ENCODE results near the gene ARHGAP22.

Gene ARHGAP22

DNA sequence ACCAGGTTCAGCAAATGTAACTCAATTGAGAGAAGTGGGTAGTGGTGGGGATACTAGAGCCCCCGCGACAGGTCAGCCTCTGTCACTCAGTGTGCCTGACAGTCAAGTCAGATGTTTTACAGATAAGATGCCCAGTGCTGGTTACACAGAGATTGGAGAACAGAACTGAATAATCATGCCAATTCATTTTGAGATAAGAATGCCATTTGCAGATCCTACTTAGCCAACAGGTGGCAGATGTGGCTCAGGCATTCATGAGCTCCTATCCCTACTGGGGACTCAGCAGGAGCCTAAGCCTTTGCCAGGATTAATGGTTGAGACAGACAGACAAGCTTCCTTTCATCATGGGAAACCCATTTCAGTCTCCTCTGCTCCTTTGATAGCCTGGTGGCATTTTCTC, 160.6 kb downstream of the ARHGAP22 start:
- TF ChIP-seq, protein P1, sequence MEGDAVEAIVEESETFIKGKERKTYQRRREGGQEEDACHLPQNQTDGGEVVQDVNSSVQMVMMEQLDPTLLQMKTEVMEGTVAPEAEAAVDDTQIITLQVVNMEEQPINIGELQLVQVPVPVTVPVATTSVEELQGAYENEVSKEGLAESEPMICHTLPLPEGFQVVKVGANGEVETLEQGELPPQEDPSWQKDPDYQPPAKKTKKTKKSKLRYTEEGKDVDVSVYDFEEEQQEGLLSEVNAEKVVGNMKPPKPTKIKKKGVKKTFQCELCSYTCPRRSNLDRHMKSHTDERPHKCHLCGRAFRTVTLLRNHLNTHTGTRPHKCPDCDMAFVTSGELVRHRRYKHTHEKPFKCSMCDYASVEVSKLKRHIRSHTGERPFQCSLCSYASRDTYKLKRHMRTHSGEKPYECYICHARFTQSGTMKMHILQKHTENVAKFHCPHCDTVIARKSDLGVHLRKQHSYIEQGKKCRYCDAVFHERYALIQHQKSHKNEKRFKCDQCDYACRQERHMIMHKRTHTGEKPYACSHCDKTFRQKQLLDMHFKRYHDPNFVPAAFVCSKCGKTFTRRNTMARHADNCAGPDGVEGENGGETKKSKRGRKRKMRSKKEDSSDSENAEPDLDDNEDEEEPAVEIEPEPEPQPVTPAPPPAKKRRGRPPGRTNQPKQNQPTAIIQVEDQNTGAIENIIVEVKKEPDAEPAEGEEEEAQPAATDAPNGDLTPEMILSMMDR (IDR thresholded peaks at IDR 0.05; ENCODE audit: borderline replicate concordance, insufficient read depth, low read depth, low read length) = no peak

DNA sequence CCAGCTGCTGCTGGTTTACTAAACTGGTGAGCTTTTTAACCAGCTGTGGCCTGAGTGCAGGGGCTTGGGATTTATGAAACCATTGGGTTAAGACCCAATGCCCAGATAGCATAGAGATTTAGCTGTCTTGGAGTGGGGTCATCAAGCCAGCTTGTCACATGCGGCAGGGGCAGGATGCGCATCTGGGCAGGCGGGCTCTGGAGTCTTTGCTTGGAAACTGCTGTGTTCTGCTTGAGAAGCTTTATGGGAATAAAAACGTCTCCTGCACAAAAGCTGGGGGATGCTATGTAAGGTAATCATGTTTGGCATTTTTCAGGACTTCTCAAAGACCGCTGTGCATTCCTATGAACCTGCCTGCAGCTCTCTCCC, 162.1 kb downstream of the ARHGAP22 start:
- H3K4me3 ChIP-seq (ENCODE audit: low read depth, low read length) = no peak overlapping the region
- TF ChIP-seq, protein P1 (IDR thresholded peaks at IDR 0.05; ENCODE audit: borderline replicate concordance, insufficient read depth, low read depth, low read length) = no peak

More for the DNA sequence above, 160.6 kb downstream of the ARHGAP22 start:
- H3K4me3 ChIP-seq (ENCODE audit: low read depth, low read length) = no peak overlapping the region

DNA sequence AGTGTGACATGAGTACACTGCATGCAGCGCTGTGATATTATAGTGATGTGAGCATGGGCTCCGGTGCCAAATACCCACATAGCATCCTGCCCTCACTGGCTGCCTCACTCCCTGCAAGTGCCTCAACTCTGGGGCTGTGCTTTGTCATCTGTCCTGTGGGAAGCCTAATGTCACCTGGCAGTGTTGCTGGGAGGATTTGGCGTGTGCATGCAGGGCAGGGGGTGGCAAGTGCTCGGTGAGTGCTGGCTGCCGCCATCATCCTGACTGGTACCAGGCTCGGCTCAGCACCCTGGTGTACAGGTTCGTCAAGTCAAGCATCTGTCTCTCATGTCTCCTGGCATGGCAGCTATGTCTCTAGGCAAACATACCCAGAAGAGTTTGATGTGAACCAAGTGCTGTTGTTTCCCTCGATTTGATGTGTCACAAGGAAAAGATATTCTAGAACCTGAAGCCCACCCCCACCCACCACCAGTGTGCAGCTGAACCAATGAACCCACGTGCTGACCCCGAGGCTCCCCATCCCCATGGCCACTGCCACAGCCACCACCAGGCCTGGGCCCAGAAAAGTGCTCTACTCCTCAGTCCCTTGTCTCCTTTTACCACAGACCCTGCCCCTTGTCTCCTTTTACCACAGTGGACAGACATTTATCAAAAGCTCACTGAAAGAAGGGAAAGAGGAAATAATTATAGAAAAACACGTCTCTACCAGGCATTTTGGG, 162.6 kb downstream of the ARHGAP22 start:
- H3K4me3 ChIP-seq (ENCODE audit: low read depth, low read length) = no peak overlapping the region
- TF ChIP-seq, protein P1 (IDR thresholded peaks at IDR 0.05; ENCODE audit: borderline replicate concordance, insufficient read depth, low read depth, low read length) = no peak

DNA sequence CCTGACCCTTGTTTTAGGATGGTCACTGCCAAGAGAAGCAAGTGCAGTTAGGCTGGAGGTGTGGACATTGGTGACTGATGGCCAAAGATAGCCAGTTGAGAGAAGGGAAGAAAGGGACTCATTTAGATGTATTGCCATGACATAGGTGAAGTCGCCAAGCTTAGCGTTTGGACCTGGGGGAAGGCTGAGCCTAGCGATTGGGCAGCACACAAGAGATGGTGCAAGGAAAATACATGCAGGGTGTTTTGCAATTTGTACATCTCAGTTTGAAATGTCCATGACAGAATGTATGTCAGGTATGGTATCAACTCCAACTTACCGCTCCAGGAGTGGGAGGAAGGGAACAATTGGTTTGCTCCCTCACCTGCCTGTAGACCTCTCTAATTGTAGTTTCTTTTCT, 164.1 kb downstream of the ARHGAP22 start:
- no peak overlapping the region for H3K4me3 ChIP-seq (ENCODE audit: low read depth, low read length)
- TF ChIP-seq, protein P1 (IDR thresholded peaks at IDR 0.05; ENCODE audit: borderline replicate concordance, insufficient read depth, low read depth, low read length) = no peak

DNA sequence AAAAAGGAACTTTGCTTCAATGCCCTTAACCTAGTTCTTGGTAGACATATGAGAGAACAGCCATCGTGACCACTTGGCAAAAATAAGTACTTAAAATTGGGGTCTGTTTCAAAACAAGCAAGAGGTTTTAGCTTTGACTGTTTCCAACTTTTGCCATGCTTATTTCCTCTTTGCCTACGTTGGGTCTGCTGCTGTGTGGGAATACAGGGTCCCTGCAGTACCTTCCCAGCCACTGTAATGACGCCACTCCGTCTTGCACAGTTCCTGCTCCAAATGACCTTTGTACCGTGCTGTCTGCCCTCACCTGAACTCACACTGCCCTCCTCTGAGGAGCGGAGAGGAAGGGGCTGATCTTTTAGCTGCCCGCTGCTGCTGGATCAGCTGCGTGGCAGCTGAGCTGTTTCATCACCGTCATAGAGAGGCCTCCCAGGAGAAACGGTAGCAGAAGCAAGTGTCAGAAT, 165.3 kb downstream of the ARHGAP22 start:
- H3K4me3 ChIP-seq (ENCODE audit: low read depth, low read length) = no peak overlapping the region
- TF ChIP-seq, protein P1 (IDR thresholded peaks at IDR 0.05; ENCODE audit: borderline replicate concordance, insufficient read depth, low read depth, low read length) = no peak

DNA sequence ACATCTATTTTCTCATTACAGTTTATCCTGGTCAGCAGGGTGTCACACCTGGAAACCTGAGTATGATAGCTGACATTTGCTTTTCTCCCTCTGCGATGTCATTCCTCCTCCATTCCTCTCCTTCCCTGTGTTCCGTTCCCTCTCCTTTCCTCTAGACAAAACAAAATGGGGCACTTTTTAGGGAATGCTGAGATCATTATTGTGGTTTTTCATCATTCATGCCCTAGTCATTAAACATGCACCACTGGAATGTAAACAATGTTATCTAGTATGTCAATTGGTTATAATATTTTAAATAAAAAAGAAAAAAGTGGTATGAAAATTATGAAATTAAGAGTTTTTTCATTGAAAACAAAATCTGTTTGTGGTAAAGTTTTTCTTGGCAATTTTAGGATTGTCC, 165.8 kb downstream of the ARHGAP22 start:
- TF ChIP-seq, protein P1 (IDR thresholded peaks at IDR 0.05; ENCODE audit: borderline replicate concordance, insufficient read depth, low read depth, low read length) = no peak
- no peak overlapping the region for H3K4me3 ChIP-seq (ENCODE audit: low read depth, low read length)

DNA sequence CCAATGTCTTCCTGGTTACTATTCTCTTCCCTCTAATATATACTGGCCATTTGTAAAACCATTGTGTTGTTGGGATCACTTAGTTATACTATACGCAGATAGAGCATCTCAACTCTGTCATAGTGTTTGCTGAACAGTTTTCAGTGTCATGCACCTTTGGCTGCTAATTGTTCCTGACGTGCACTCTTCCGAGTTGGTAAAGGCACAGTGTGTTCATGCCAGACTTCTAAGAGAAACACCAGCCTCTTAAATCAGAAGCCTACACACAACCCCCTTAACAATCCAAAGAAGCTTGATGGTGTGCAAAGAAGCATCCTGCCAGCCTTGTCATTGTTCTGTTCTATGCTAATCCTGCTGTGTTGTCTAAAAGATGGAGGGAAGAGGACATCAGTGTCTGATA, 167.3 kb downstream of the ARHGAP22 start:
- no peak overlapping the region for H3K4me3 ChIP-seq (ENCODE audit: low read depth, low read length)
- TF ChIP-seq, protein P1 (IDR thresholded peaks at IDR 0.05; ENCODE audit: borderline replicate concordance, insufficient read depth, low read depth, low read length) = no peak

All from GM12875 (cell line).